GM12891 (cell line): ENCODE data around the gene GTF2B.

Source experiments
- DNase-seq: peaks from one replicate; pipeline ENCODE4 v3.0.0; 2011; ENCODE audit warnings: low spot score; ENCODE audit not compliant: insufficient read length
- FAIRE-seq: peaks from 2 replicates; lab custom pipeline; 2011; peaks lifted over from hg19 to GRCh38; lab: Jason Lieb, UNC
- PAX5 ChIP-seq: IDR thresholded peaks from 2 replicates; pipeline ENCODE4 v1.6.1; 2011; ENCODE audit warnings: low read length, moderate library complexity, mild to moderate bottlenecking; ENCODE audit not compliant: insufficient read depth, severe bottlenecking
- POLR2A ChIP-seq: IDR thresholded peaks from 2 replicates; pipeline ENCODE4 v1.6.1; 2011; ENCODE audit warnings: low read depth, low read length, control low read depth
- POLR2AphosphoS5 ChIP-seq: IDR thresholded peaks from 2 replicates; pipeline ENCODE4 v1.6.1; 2011; ENCODE audit warnings: low read depth, low read length, control low read depth
- POU2F2 ChIP-seq: IDR thresholded peaks from 2 replicates; pipeline ENCODE4 v1.6.1; 2011; ENCODE audit warnings: low read depth, mild to moderate bottlenecking, control low read depth, low read length, moderate library complexity
- SPI1 ChIP-seq: IDR thresholded peaks from 2 replicates; pipeline ENCODE4 v1.6.1; 2011; ENCODE audit warnings: low read depth, low read length, control low read depth
- TAF1 ChIP-seq: IDR thresholded peaks from 2 replicates; pipeline ENCODE4 v1.6.1; 2011; ENCODE audit warnings: low read depth, low read length, control low read depth

The GTF2B gene

GRCh38 chr1:88802950-88803349 is 88.4 kb downstream of the GTF2B start:
- DNase-seq (no peak), FAIRE-seq (no peak)
- TF ChIP-seq POLR2A (no peak), TAF1 (no peak), SPI1 (no peak), POU2F2 (no peak), POLR2AphosphoS5 (no peak), PAX5 (no peak)
